AG04450 (cell line): ENCODE measurements around the gene RAI14. TPM values are rescaled to one million over a fixed set of nuclear protein-coding genes. Genes with fewer than 3 reads are reported as not detected.

Experiments
- CTCF ChIA-PET: fragments of 300-600, 350-600 bp; formaldehyde crosslinking; extraction: SDS; loops from one replicate; lab custom pipeline; 2022; ENCODE audit warnings: antibody characterized with exemption, inconsistent platforms; lab: Charles Lee
- POLR2A ChIA-PET: fragments of 350-600 bp; formaldehyde crosslinking; extraction: SDS; loops from one replicate; lab custom pipeline; 2021; ENCODE audit warnings: antibody characterized with exemption, inconsistent platforms; lab: Yijun Ruan, JAX
- DNase-seq: peaks from one replicate; pipeline ENCODE4 v3.0.0-alpha.2; 2011; ENCODE audit warnings: low read depth, low spot score
- H3K27ac ChIP-seq: one replicate; pipeline ENCODE4 v1.5.1; 2012; ENCODE audit warnings: low read depth, low read length, control low read depth
- H3K27me3 ChIP-seq: one replicate; pipeline ENCODE4 v1.6.0; 2012; ENCODE audit warnings: low read length; ENCODE audit not compliant: control insufficient read depth, insufficient read depth
- H3K4me3 ChIP-seq: 2 replicates; pipeline ENCODE4 v1.5.1; 2011; ENCODE audit warnings: mild to moderate bottlenecking, low read depth, low read length, control low read depth
- H3K9me3 ChIP-seq: 2 replicates; pipeline ENCODE4 v1.5.1; 2012; ENCODE audit warnings: low read length; ENCODE audit not compliant: control insufficient read depth, insufficient read depth
- polyA plus RNA-seq: library from polyadenylated mRNA; depleted of rRNA; stranded (reverse); fragments of >200 nt; gene quantifications from 2 replicates; pipeline ENCODE4 v1.2.3, GENCODE V29; 2011
- TF ChIP-seq, protein P1 (sequence below): IDR thresholded peaks from 2 replicates; pipeline ENCODE4 v1.5.1; 2011; ENCODE audit warnings: low read depth, low read length, control low read depth, inconsistent platforms

The RAI14 gene
- polyA plus RNA-seq, 1 experiment = 162 TPM

DNA sequence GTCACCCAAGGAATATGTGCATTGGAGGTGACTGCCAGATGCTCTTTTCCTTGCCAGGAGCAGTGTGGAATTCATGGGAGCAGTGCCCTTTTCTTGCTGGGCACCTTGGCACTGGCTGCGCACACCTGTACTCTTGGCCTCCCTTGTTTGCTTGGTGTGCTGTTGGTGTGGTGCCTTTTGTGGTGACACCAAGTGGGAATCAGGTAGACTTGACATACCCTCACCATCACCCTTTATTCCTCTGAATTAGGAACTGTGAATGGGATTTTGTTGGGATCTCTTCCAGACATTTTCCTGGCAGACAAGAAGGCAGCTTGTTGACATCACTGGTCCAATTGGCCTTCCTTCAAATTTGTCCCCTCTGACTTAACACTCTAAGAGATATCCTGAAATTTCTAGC lies 82.3 kb downstream of the RAI14 start:
- CTCF ChIA-PET = no interaction called here
- POLR2A ChIA-PET = no interaction called here
- Histone ChIP-seq H3K27ac (no peak overlapping the region), H3K4me3 (no peak overlapping the region), H3K9me3 (peaks cover 3% of the 10 kb centered on the region; the same call in 1 of the 2 replicates), H3K27me3 (no peaks in the 10 kb centered on the region)
- TF ChIP-seq, protein P1, sequence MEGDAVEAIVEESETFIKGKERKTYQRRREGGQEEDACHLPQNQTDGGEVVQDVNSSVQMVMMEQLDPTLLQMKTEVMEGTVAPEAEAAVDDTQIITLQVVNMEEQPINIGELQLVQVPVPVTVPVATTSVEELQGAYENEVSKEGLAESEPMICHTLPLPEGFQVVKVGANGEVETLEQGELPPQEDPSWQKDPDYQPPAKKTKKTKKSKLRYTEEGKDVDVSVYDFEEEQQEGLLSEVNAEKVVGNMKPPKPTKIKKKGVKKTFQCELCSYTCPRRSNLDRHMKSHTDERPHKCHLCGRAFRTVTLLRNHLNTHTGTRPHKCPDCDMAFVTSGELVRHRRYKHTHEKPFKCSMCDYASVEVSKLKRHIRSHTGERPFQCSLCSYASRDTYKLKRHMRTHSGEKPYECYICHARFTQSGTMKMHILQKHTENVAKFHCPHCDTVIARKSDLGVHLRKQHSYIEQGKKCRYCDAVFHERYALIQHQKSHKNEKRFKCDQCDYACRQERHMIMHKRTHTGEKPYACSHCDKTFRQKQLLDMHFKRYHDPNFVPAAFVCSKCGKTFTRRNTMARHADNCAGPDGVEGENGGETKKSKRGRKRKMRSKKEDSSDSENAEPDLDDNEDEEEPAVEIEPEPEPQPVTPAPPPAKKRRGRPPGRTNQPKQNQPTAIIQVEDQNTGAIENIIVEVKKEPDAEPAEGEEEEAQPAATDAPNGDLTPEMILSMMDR = no peak
- no peak for DNase-seq

DNA sequence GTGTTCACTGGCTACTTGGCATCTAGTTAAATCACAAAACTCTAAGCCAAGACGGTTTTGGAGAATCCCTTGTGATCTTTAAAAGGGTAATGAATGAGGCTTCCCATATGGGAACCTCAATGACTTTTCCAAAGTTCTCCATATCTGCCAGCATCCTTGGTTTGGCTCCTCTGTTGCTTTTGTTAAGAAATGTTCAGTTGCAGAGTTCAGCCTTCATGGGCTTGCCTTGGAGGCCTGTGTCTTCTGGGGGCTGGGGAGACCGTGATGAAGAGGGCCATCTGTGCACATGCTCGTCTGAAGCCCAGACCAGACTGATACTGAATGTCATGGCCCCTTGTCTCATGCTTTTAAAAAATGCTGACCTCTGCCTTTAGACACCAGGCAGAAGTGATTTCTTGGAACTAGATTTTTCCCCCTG lies 84.3 kb downstream of the RAI14 start:
- Histone ChIP-seq H3K27ac (no peak overlapping the region), H3K4me3 (no peak overlapping the region), H3K9me3 (peaks cover 3% of the 10 kb centered on the region; the same call in 1 of the 2 replicates), H3K27me3 (no peaks in the 10 kb centered on the region)
- CTCF ChIA-PET = no interaction called here
- POLR2A ChIA-PET = no interaction called here
- DNase-seq = no peak
- TF ChIP-seq, protein P1 = no peak

DNA sequence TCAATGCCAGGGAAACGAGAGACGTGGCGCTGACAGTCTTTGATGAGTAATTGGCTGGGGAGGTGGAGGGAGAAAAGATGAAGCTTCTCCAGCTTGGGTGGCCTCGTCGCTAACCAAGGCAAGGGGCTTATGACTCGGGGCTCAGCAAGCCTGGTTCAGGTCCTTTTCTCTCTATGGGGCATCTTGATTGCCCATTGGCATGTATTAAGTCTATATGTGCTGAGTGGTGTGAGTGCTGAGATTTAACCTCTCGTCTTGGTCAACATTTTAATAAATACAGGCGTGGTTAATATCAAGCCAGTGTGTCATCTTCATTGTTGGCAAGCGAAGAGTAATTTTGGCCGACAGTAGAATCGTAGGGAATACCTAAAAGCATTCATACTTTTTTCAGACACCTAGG lies 85.9 kb downstream of the RAI14 start:
- POLR2A ChIA-PET = no interaction called here
- Histone ChIP-seq H3K27ac (no peak overlapping the region), H3K4me3 (no peak overlapping the region), H3K27me3 (no peaks in the 10 kb centered on the region), H3K9me3 (peaks cover 3% of the 10 kb centered on the region; the same call in 1 of the 2 replicates)
- CTCF ChIA-PET = no interaction called here
- DNase-seq = no peak
- TF ChIP-seq, protein P1 = no peak

DNA sequence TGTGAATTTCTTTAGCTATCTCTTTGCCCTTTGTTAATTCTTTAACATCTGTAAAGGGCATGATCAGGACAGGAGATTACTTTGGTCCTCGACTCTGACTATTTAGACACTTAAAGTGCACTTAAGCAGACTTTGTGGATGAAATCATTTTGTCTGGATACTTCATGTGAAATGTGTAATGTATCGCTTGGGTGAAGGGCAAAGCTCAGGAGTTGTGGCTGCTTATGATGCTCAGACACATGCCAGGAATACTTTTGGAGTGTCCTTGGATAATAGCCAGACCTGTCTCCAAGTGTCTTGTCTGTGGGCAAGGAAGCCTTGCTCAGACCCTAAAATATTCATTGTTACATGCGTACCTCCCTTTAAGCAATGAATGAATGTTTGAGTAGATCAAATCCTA lies 87.8 kb downstream of the RAI14 start:
- TF ChIP-seq, protein P1 = no peak
- DNase-seq = peak; percentile 76
- Histone ChIP-seq H3K27ac (no peak overlapping the region), H3K27me3 (no peaks in the 10 kb centered on the region), H3K9me3 (peaks cover 3% of the 10 kb centered on the region; the same call in 1 of the 2 replicates), H3K4me3 (no peak overlapping the region)
- CTCF ChIA-PET = interaction anchor here (1.2 kb wide), 1 partner anchor 155 kb away, joined by 3 read pairs; no protein-coding TSS in a partner anchor
- POLR2A ChIA-PET = interaction anchor here (0.5 kb wide), 1 partner anchor 50 kb away, joined by 5 read pairs; no protein-coding TSS in a partner anchor

DNA sequence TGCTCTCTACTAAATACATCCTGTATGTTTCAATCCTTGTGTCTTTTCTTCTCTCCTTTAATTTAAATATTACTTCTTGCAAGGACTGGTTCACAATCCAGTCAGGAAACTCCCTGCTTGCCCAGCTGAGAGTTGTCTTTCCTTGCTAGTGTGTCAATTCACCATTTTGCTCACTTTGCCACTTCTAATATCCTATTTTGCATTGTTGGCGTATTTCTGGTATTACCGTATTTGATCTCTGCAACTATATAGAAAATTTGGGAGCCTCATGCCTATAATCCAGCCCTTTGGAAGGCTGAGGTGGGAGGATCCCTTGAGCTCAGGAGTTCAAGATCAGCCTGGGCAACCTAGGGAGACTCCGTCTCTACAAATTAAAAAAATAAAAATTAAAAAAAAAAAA lies 92.3 kb downstream of the RAI14 start:
- ChIA-PET POLR2A (no interaction called here), CTCF (no interaction called here)
- DNase-seq = no peak
- Histone ChIP-seq H3K9me3 (no peaks in the 10 kb centered on the region), H3K27me3 (no peaks in the 10 kb centered on the region), H3K4me3 (no peak overlapping the region), H3K27ac (no peak overlapping the region)
- TF ChIP-seq, protein P1 = no peak
